ENCODE measurements around the gene SLC12A3.

The SLC12A3 gene

DNA sequence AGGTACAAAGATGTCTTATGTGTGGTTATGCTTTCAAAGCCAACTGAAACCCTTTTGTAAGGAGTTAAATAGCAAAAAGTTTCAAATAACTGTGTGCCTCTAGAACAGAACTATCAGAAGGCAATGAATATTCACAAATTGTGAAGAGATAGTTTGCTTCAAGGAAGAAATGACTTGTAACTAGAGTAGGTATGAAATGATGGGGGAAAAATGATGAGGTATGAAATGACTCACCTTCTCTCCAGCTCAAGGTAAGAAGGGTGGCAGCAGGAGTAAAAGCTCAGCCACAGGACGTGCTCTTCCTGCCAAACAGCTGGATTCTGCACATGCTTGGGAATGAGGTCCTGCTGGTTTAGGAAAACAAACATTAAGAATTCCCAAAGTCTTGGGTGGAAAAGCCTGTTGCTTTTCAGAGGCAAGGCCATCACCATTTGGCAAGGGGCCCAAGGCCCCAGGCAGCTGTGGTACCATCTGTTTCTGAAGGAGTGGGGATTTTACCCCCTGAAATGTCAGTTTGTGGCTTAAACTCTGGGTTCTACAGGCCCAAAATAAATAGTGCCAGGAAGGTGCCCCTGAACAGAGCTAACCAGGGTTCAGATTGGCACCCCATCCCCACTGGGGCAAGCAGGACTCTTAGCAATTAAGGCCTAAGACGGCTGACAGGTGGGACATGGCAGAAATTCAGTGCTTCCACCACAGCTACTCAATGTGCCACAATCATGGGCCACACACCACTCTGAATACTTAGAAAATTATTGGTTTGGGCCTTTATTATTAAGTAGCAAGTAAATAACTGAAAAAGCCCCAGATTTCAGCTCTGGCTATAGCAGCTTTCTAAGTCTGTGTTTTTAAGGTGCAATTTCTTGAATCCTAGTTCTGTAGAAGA is 80.2 kb downstream of the SLC12A3 start:
- H3K36me3 ChIP-seq (replicated peaks; ENCODE audit: low read depth, low read length) = peaks cover 55% of the 10 kb centered on the region

GRCh38 chr16:56945847-56946527 is 81.0 kb downstream of the SLC12A3 start:
- peaks cover 71% of the 10 kb centered on the region for H3K4me1 ChIP-seq (ENCODE audit: low read length)

More for the DNA sequence above, 80.2 kb downstream of the SLC12A3 start:
- H3K4me3 ChIP-seq (ENCODE audit: low read length) = peak overlapping the region; percentile 30
- peaks cover 71% of the 10 kb centered on the region for H3K4me1 ChIP-seq (ENCODE audit: low read length)
- peak overlapping the region; percentile 97 for H3K27ac ChIP-seq (ENCODE audit: low read length)
- peaks cover 17% of the 10 kb centered on the region for H3K79me2 ChIP-seq (ENCODE audit: low read length)
- no peak for TF ChIP-seq EZH2phosphoT487 (IDR thresholded peaks at IDR 0.05; ENCODE audit: low read depth)
- TF ChIP-seq, protein P1, sequence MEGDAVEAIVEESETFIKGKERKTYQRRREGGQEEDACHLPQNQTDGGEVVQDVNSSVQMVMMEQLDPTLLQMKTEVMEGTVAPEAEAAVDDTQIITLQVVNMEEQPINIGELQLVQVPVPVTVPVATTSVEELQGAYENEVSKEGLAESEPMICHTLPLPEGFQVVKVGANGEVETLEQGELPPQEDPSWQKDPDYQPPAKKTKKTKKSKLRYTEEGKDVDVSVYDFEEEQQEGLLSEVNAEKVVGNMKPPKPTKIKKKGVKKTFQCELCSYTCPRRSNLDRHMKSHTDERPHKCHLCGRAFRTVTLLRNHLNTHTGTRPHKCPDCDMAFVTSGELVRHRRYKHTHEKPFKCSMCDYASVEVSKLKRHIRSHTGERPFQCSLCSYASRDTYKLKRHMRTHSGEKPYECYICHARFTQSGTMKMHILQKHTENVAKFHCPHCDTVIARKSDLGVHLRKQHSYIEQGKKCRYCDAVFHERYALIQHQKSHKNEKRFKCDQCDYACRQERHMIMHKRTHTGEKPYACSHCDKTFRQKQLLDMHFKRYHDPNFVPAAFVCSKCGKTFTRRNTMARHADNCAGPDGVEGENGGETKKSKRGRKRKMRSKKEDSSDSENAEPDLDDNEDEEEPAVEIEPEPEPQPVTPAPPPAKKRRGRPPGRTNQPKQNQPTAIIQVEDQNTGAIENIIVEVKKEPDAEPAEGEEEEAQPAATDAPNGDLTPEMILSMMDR (IDR thresholded peaks at IDR 0.05; ENCODE audit: low read depth, low read length) = no peak
- peak overlapping the region; percentile 68 for H3K4me2 ChIP-seq (ENCODE audit: low read length)
- H3K27me3 ChIP-seq (ENCODE audit: low read depth, low read length) = no peaks in the 10 kb centered on the region
- no peaks in the 10 kb centered on the region for H3K9me3 ChIP-seq (ENCODE audit: insufficient read depth, low read length)
- H2AFZ ChIP-seq (ENCODE audit: low read depth, low read length) = no peak overlapping the region
- H4K20me1 ChIP-seq (ENCODE audit: insufficient read depth, low read length) = peaks cover 22% of the 10 kb centered on the region
- H3K9ac ChIP-seq (ENCODE audit: low read length) = peak overlapping the region; percentile 64

GRCh38 chr16:56946767-56947603 is 82.0 kb downstream of the SLC12A3 start:
- H3K79me2 ChIP-seq (ENCODE audit: low read length) = peaks cover 6% of the 10 kb centered on the region; the same call in 1 of the 2 replicates
- no peaks in the 10 kb centered on the region for H3K27me3 ChIP-seq (ENCODE audit: low read depth, low read length)
- H3K9ac ChIP-seq (ENCODE audit: low read length) = no peak overlapping the region
- H2AFZ ChIP-seq (ENCODE audit: low read depth, low read length) = no peak overlapping the region
- peaks cover 71% of the 10 kb centered on the region for H3K4me1 ChIP-seq (ENCODE audit: low read length)
- TF ChIP-seq, protein P1 (IDR thresholded peaks at IDR 0.05; ENCODE audit: low read depth, low read length) = no peak
- TF ChIP-seq EZH2phosphoT487 (IDR thresholded peaks at IDR 0.05; ENCODE audit: low read depth) = no peak
- H3K9me3 ChIP-seq (ENCODE audit: insufficient read depth, low read length) = no peaks in the 10 kb centered on the region
- H3K36me3 ChIP-seq (replicated peaks; ENCODE audit: low read depth, low read length) = peaks cover 41% of the 10 kb centered on the region
- H3K27ac ChIP-seq (ENCODE audit: low read length) = no peak overlapping the region; the same call in 1 of the 2 replicates
- H4K20me1 ChIP-seq (ENCODE audit: insufficient read depth, low read length) = peaks cover 8% of the 10 kb centered on the region; the same call in 1 of the 2 replicates
- H3K4me3 ChIP-seq (ENCODE audit: low read length) = no peak overlapping the region
- no peak overlapping the region for H3K4me2 ChIP-seq (ENCODE audit: low read length)

More at GRCh38 chr16:56945847-56946527, 81.0 kb downstream of the SLC12A3 start:
- peaks cover 15% of the 10 kb centered on the region for H4K20me1 ChIP-seq (ENCODE audit: insufficient read depth, low read length)
- H3K9ac ChIP-seq (ENCODE audit: low read length) = no peak overlapping the region
- H3K27ac ChIP-seq (ENCODE audit: low read length) = peak overlapping the region; percentile 97
- no peaks in the 10 kb centered on the region for H3K27me3 ChIP-seq (ENCODE audit: low read depth, low read length)
- no peak overlapping the region for H2AFZ ChIP-seq (ENCODE audit: low read depth, low read length)
- no peak overlapping the region for H3K4me3 ChIP-seq (ENCODE audit: low read length)
- H3K4me2 ChIP-seq (ENCODE audit: low read length) = no peak overlapping the region
- H3K9me3 ChIP-seq (ENCODE audit: insufficient read depth, low read length) = no peaks in the 10 kb centered on the region
- H3K36me3 ChIP-seq (replicated peaks; ENCODE audit: low read depth, low read length) = peaks cover 49% of the 10 kb centered on the region
- TF ChIP-seq, protein P1 (IDR thresholded peaks at IDR 0.05; ENCODE audit: low read depth, low read length) = no peak
- TF ChIP-seq EZH2phosphoT487 (IDR thresholded peaks at IDR 0.05; ENCODE audit: low read depth) = no peak
- H3K79me2 ChIP-seq (ENCODE audit: low read length) = peaks cover 12% of the 10 kb centered on the region
